ENCODE results near the gene TRIM67. TPM values are rescaled to one million over a fixed set of nuclear protein-coding genes. Genes with fewer than 3 reads are reported as not detected.
A peak's percentile ranks its signal among the peaks of the same experiment; 100 is the strongest.

Gene TRIM67
- total and polyA plus RNA-seq, 2 donors (not counting 1 experiment from before 2014, with no cell fraction given), result not detected

DNA sequence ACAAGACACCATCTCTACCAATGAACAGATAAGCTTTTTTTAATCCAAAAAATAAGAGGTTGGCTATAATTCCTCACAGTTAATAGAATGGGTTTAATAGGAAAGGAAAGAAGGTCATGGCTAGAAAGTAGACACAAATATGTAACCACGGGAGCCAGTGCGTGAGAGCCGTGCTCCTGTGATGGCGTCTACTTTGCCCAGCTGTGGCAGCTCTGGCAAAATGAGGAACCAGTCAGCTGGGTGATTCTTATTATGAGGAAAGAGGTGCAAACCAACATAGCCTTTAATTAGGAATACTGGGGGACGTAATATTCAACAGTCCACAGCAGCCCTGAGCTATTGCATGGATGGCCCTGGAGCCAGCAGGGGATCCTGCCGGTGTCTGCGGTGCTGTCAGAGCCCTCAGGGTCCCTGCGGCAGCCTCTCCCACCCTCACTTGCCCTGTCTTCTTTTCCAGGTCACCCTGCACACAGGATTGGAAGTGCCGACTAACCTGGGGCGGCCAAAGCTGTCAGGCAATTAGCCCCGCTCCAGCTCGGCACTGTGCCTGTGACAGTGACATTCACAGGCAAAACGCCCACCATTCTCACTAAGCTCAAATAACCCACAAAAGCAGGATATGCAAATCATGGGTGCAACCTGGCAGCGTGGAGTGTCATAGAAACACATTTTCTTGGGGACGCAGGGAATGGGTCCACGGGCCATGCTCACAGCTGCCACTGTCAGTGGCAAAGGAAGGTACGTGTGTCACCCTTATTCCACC lies 53.2 kb downstream of the TRIM67 start:
- peak overlapping the region in 4 of 5 experiments; percentile 14 to 67 (median 55) for H3K4me3 ChIP-seq (ENCODE audit: control extremely low read depth in 1 of 5, extremely low read depth in 1 of 5, insufficient read depth in 1 of 5, low read depth in 2 of 5, low read length in 4 of 5)
- POLR2A ChIA-PET, result interaction anchor here (0.8 to 1.2 kb wide), 3 partner anchors 25 to 396 kb away, joined by 3 to 5 read pairs (median 4); no protein-coding TSS in a partner anchor
- CTCF ChIA-PET, result interaction anchor here (0.9 to 1.8 kb wide), 10 partner anchors 9 to 572 kb away, joined by 3 to 6 read pairs (median 4); partner anchors contain the start of genes ARV1, GNPAT and TTC13
- intact Hi-C loops (cut with micrococcal nuclease), result loop anchor here (2.0 to 5.0 kb wide), 3 partner anchors 18 to 418 kb away; partner anchors contain the start of gene FAM89A
- no peaks in the 10 kb centered on the region for H3K36me3 ChIP-seq (replicated peaks in 1 of 2; ENCODE audit: control extremely low read depth in 1 of 2, control insufficient read depth in 1 of 2, extremely low read depth in 1 of 2, insufficient read depth in 2 of 2, low read length in 1 of 2)
- H3K27ac ChIP-seq (ENCODE audit: low read length in 2 of 2), result peak overlapping the region in 1 of 2 donors; percentile 52
- no peaks in the 10 kb centered on the region for H4K20me1 ChIP-seq (ENCODE audit: control insufficient read depth, insufficient read depth, low read length, poor library complexity, severe bottlenecking)
- H2AFZ ChIP-seq (ENCODE audit: insufficient read depth, low read depth, low read length, poor library complexity, severe bottlenecking), result peak overlapping the region; percentile 86
- Mint-ChIP-seq H3K4me1 (peaks cover 40% of the 10 kb centered on the region), H3K4me3 (peak overlapping the region; percentile 88), H3K9me3 (ENCODE audit: insufficient read depth) (no peaks in the 10 kb centered on the region), H3K27ac (peak overlapping the region; percentile 85), H3K27me3 (no peaks in the 10 kb centered on the region)
- peaks cover 22 to 32% of the 10 kb centered on the region in 2 donors for H3K4me1 ChIP-seq (ENCODE audit: control insufficient read depth in 2 of 2, insufficient read depth in 2 of 2, low read length in 2 of 2)
- DNase-seq (peak; percentile 63), ATAC-seq (ENCODE audit: low read depth) (peak; percentile 19)
- 40% methylated on average over 13 of the region's 17 CpGs for WGBS (ENCODE audit: insufficient coverage)
- H3K9ac ChIP-seq (ENCODE audit: low read length), result peak overlapping the region; percentile 65
- H3K9me3 ChIP-seq (ENCODE audit: control extremely low read depth in 1 of 3, control insufficient read depth in 2 of 3, insufficient read depth in 1 of 3, low read length in 2 of 3), result no peaks in the 10 kb centered on the region
- no peak for TF ChIP-seq CTCF (IDR thresholded peaks at IDR 0.05)
- TF ChIP-seq EZH2 (IDR thresholded peaks at IDR 0.05; ENCODE audit: borderline replicate concordance, insufficient read depth, low read depth, low read length, poor library complexity, severe bottlenecking), result no peak
- no peaks in the 10 kb centered on the region for H3K27me3 ChIP-seq (replicated peaks in 1 of 4; ENCODE audit: control extremely low read depth in 1 of 4, control insufficient read depth in 3 of 4, insufficient read depth in 4 of 4, low read length in 3 of 4)
- no peaks in the 10 kb centered on the region for H3K79me2 ChIP-seq (ENCODE audit: control insufficient read depth, insufficient read depth, low read length)
- peak overlapping the region; percentile 86 for H3K4me2 ChIP-seq (replicated peaks; ENCODE audit: low read depth, low read length, poor library complexity, severe bottlenecking)
